B cell (primary cell): ENCODE data around the gene LHFPL6. TPM values are rescaled to one million over a fixed set of nuclear protein-coding genes. Genes with fewer than 3 reads are reported as not detected.

Experiments used
- ATAC-seq: fragments of 200-7000 bp; cut with Tn5 transposase; one replicate; pipeline ENCODE4 v1.10.0; 2021; ENCODE audit warnings: low read depth, mild to moderate bottlenecking, moderate number of reproducible peaks, moderate library complexity
- CTCF ChIA-PET: fragments of 350-600 bp; sonication (Branson Sonifier 250); formaldehyde crosslinking; loops from one replicate; lab custom pipeline; 2021; ENCODE audit warnings: antibody characterized with exemption, inconsistent platforms; lab: Charles Lee
- POLR2A ChIA-PET: fragments of 350-600 bp; sonication (Branson Sonifier 250); formaldehyde crosslinking; loops from one replicate; lab custom pipeline; 2021; ENCODE audit warnings: antibody characterized with exemption; lab: Charles Lee
- DNase-seq: peaks from one replicate; pipeline ENCODE4 v3.0.0; 2013
- H2AFZ ChIP-seq: 2 replicates; pipeline ENCODE4 v1.6.1; 2012; ENCODE audit warnings: mild to moderate bottlenecking, low read depth, low read length; ENCODE audit not compliant: insufficient read depth, poor library complexity, severe bottlenecking
- H3K27ac ChIP-seq, 2 donors: 1 replicate in 1 of 2; 2 replicates in 1 of 2; pipeline ENCODE4 v1.5.1; 2012 to 2013; ENCODE audit warnings: low read length in 2 of 2, mild to moderate bottlenecking in 2 of 2, moderate library complexity in 1 of 2
- H3K27me3 ChIP-seq, 4 experiments: fragments of 200-600 bp in 1 of 4; sonication (generic) in 1 of 4; replicated peaks in 1 of 4; 1 replicate in 2 of 4; 2 replicates in 2 of 4; pipeline versions ENCODE4 v1.6.1 to v1.7.0; 2013 to 2016; ENCODE audit warnings: low read length in 3 of 4, mild to moderate bottlenecking in 2 of 4, mixed read lengths in 1 of 4, moderate library complexity in 1 of 4; ENCODE audit not compliant: insufficient read depth in 4 of 4, control insufficient read depth in 3 of 4; ENCODE audit errors: control extremely low read depth in 1 of 4
- H3K36me3 ChIP-seq, 2 experiments: replicated peaks in 1 of 2; 1 replicate in 1 of 2; 2 replicates in 1 of 2; pipeline versions ENCODE4 v1.6.1 to v1.7.1; 2013; ENCODE audit warnings: low read length in 1 of 2; ENCODE audit not compliant: insufficient read depth in 2 of 2, control insufficient read depth in 1 of 2; ENCODE audit errors: control extremely low read depth in 1 of 2, extremely low read depth in 1 of 2
- H3K4me1 ChIP-seq, 2 donors: fragments of 200-600 bp in 1 of 2; sonication (generic) in 1 of 2; 1 replicate in 1 of 2; 2 replicates in 1 of 2; pipeline versions ENCODE4 v1.5.1 to v1.6.1; 2013 to 2017; ENCODE audit warnings: low read length in 2 of 2; ENCODE audit not compliant: control insufficient read depth in 2 of 2, insufficient read depth in 2 of 2
- H3K4me2 ChIP-seq: replicated peaks from 2 replicates; pipeline ENCODE3; 2012; ENCODE audit warnings: mild to moderate bottlenecking, low read depth, low read length; ENCODE audit not compliant: poor library complexity, severe bottlenecking
- H3K4me3 ChIP-seq, 5 experiments: fragments of 200-600 bp in 1 of 5; sonication (generic) in 1 of 5; 1 replicate in 3 of 5; 2 replicates in 2 of 5; pipeline versions ENCODE4 v1.5.1 to v1.7.0; 2011 to 2016; ENCODE audit warnings: low read length in 4 of 5, mild to moderate bottlenecking in 4 of 5, low read depth in 2 of 5, control low read depth in 1 of 5, moderate library complexity in 1 of 5; ENCODE audit not compliant: insufficient read depth in 1 of 5; ENCODE audit errors: control extremely low read depth in 1 of 5, extremely low read depth in 1 of 5
- H3K79me2 ChIP-seq: fragments of 200-600 bp; sonication (generic); one replicate; pipeline ENCODE4 v1.6.0; 2016; ENCODE audit warnings: low read length; ENCODE audit not compliant: control insufficient read depth, insufficient read depth
- H3K9ac ChIP-seq: fragments of 200-600 bp; sonication (generic); 2 replicates; pipeline ENCODE4 v1.6.1; 2017; ENCODE audit warnings: mild to moderate bottlenecking, low read length, moderate library complexity
- H3K9me3 ChIP-seq, 3 donors: one replicate each; pipeline versions ENCODE4 v1.6.1 to v1.7.1; 2013; ENCODE audit warnings: low read length in 2 of 3; ENCODE audit not compliant: control insufficient read depth in 2 of 3, insufficient read depth in 1 of 3; ENCODE audit errors: control extremely low read depth in 1 of 3
- H4K20me1 ChIP-seq: 2 replicates; pipeline ENCODE4 v1.6.0; 2012; ENCODE audit warnings: mild to moderate bottlenecking, low read length; ENCODE audit not compliant: insufficient read depth, control insufficient read depth, poor library complexity, severe bottlenecking
- H3K27ac Mint-ChIP-seq: one replicate; pipeline ENCODE4 v1.8.0; 2021; ENCODE audit warnings: mixed read lengths
- H3K27me3 Mint-ChIP-seq: one replicate; pipeline ENCODE4 v1.8.0; 2021; ENCODE audit warnings: mixed read lengths
- H3K4me1 Mint-ChIP-seq: one replicate; pipeline ENCODE4 v1.8.0; 2021; ENCODE audit warnings: mixed read lengths
- H3K4me3 Mint-ChIP-seq: one replicate; pipeline ENCODE4 v1.8.0; 2021; ENCODE audit warnings: mixed read lengths
- H3K9me3 Mint-ChIP-seq: one replicate; pipeline ENCODE4 v1.8.0; 2022; ENCODE audit warnings: mixed read lengths; ENCODE audit not compliant: insufficient read depth
- EZH2 ChIP-seq: IDR thresholded peaks from 2 replicates; pipeline ENCODE4 v1.6.1; 2012; ENCODE audit warnings: borderline replicate concordance, low read depth, mild to moderate bottlenecking, moderate library complexity, low read length; ENCODE audit not compliant: insufficient read depth, poor library complexity, severe bottlenecking
- WGBS: methylation state at CpG from one replicate; pipeline ENCODE4 v1.1.5; 2013; ENCODE audit warnings: missing lambda C conversion rate; ENCODE audit not compliant: insufficient coverage; 5-methylcytosine and 5-hydroxymethylcytosine counted together
- intact Hi-C: fragments of 100-400 bp; cut with micrococcal nuclease; formaldehyde crosslinking; loops from one replicate; pipeline ENCODE4 v1.10.0; 2022
- polyA plus RNA-seq: library from polyadenylated mRNA; depleted of rRNA; stranded (reverse); fragments of >200 nt; gene quantifications from 2 replicates; pipeline ENCODE4 v1.2.3, GENCODE V29; 2012
- total RNA-seq, 2 donors: library from RNA; stranded (reverse); fragments of 120-200 nt in 1 of 2; gene quantifications; 1 replicate in 1 of 2; 2 replicates in 1 of 2; pipeline versions ENCODE4 v1.2.3 to v1.2.4, GENCODE V29; 2013 to 2022
- TF ChIP-seq, protein P1 (sequence below): fragments of 200-600 bp; IDR thresholded peaks from one replicate; pipeline ENCODE4 v1.8.0; 2022; ENCODE audit warnings: antibody characterized with exemption, mild to moderate bottlenecking

Gene LHFPL6
- total and polyA plus RNA-seq, 2 donors (not counting 1 experiment from before 2014, with no cell fraction given) = 0.01 TPM; not detected in 1

DNA sequence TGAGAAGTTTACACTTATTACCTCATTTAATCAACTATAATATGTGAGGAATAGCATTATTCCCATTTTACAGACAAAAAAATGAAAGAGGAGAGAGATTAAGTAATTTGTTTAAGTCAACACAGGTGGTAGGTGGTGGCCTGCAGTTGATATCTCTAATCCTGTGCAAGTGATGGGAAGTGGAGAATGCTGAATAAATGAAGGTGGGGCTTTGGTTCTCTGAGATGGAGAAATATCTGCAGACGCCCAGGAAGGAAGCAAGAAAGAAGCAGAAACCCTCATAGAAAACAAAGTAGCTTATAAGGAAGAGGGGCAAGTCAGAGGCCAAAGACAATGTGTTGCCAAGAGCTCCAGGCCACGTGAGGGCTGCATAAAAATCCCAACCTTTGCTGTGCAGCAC is 290.4 kb downstream of the LHFPL6 start:
- H3K27ac ChIP-seq = no peak overlapping the region
- no peak overlapping the region for H3K27ac Mint-ChIP-seq
- no peaks in the 10 kb centered on the region for H3K9me3 ChIP-seq
- no peak overlapping the region for H3K4me3 Mint-ChIP-seq
- TF ChIP-seq, protein P1, sequence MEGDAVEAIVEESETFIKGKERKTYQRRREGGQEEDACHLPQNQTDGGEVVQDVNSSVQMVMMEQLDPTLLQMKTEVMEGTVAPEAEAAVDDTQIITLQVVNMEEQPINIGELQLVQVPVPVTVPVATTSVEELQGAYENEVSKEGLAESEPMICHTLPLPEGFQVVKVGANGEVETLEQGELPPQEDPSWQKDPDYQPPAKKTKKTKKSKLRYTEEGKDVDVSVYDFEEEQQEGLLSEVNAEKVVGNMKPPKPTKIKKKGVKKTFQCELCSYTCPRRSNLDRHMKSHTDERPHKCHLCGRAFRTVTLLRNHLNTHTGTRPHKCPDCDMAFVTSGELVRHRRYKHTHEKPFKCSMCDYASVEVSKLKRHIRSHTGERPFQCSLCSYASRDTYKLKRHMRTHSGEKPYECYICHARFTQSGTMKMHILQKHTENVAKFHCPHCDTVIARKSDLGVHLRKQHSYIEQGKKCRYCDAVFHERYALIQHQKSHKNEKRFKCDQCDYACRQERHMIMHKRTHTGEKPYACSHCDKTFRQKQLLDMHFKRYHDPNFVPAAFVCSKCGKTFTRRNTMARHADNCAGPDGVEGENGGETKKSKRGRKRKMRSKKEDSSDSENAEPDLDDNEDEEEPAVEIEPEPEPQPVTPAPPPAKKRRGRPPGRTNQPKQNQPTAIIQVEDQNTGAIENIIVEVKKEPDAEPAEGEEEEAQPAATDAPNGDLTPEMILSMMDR = no peak
- no peak for TF ChIP-seq EZH2
- DNase-seq (no peak), ATAC-seq (no peak)
- no peaks in the 10 kb centered on the region for H4K20me1 ChIP-seq
- H3K36me3 ChIP-seq = no peaks in the 10 kb centered on the region
- H3K4me1 Mint-ChIP-seq = no peaks in the 10 kb centered on the region
- WGBS = no CpG with 5 or more reads among the region's 2 CpGs
- no peaks in the 10 kb centered on the region for H3K27me3 Mint-ChIP-seq
- H3K4me2 ChIP-seq = no peak overlapping the region
- H3K4me3 ChIP-seq = no peak overlapping the region
- no peaks in the 10 kb centered on the region for H3K9me3 Mint-ChIP-seq
- H3K27me3 ChIP-seq = no peaks in the 10 kb centered on the region
- no peaks in the 10 kb centered on the region for H3K79me2 ChIP-seq
- ChIA-PET POLR2A (no interaction called here), CTCF (no interaction called here)
- no peaks in the 10 kb centered on the region for H3K4me1 ChIP-seq
- no peak overlapping the region for H2AFZ ChIP-seq
- intact Hi-C loops = no loop called here
- no peak overlapping the region for H3K9ac ChIP-seq

- no peaks in the 10 kb centered on the region for H3K9me3 ChIP-seq
- no peaks in the 10 kb centered on the region for H3K79me2 ChIP-seq
- H3K27ac ChIP-seq = no peak overlapping the region
- no peak for TF ChIP-seq EZH2
- TF ChIP-seq, protein P1 = no peak
- peaks cover 4% of the 10 kb centered on the region for H3K27me3 Mint-ChIP-seq
- H3K27ac Mint-ChIP-seq = no peak overlapping the region
- intact Hi-C loops = no loop called here
- no peaks in the 10 kb centered on the region for H4K20me1 ChIP-seq
- ATAC-seq = no peak
- H3K4me2 ChIP-seq = no peak overlapping the region
- H2AFZ ChIP-seq = no peak overlapping the region
- POLR2A ChIA-PET = no interaction called here
- WGBS = 78% methylated on average over 4 of the region's 4 CpGs
- H3K9me3 Mint-ChIP-seq = no peaks in the 10 kb centered on the region
- DNase-seq = no peak
- H3K4me3 Mint-ChIP-seq = no peak overlapping the region
- H3K4me3 ChIP-seq = no peak overlapping the region
- no peaks in the 10 kb centered on the region for H3K4me1 ChIP-seq
- no peaks in the 10 kb centered on the region for H3K27me3 ChIP-seq
- no peak overlapping the region for H3K9ac ChIP-seq
- H3K36me3 ChIP-seq = no peaks in the 10 kb centered on the region
- CTCF ChIA-PET = no interaction called here
- H3K4me1 Mint-ChIP-seq = peaks cover 1% of the 10 kb centered on the region
These were observed 291.4 kb downstream of the LHFPL6 start for GRCh38 chr13:39311619-39312018.
